ENCODE measurements around the gene PINLYP.

DNA sequence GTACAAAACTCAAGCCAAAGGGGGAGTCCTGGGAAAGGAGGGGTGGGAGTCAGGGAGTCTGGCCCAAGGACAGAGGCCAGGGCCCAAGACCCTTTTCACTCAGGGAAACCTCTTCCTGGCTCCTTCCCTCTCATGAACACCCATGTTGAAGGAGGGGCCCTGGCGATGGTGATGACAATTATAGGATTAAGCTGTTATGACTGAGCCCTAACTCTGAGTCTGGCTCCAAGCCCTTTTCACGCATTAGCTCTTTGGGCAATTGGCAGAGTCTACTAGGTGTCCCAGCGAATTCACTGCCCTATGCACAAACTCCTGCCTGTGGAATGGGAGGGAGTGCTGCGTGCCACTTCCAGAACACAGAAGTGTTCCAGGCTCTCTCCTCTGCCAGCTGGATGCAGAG is 21.9 kb upstream of the PINLYP start:
- TF ChIP-seq, protein P1, sequence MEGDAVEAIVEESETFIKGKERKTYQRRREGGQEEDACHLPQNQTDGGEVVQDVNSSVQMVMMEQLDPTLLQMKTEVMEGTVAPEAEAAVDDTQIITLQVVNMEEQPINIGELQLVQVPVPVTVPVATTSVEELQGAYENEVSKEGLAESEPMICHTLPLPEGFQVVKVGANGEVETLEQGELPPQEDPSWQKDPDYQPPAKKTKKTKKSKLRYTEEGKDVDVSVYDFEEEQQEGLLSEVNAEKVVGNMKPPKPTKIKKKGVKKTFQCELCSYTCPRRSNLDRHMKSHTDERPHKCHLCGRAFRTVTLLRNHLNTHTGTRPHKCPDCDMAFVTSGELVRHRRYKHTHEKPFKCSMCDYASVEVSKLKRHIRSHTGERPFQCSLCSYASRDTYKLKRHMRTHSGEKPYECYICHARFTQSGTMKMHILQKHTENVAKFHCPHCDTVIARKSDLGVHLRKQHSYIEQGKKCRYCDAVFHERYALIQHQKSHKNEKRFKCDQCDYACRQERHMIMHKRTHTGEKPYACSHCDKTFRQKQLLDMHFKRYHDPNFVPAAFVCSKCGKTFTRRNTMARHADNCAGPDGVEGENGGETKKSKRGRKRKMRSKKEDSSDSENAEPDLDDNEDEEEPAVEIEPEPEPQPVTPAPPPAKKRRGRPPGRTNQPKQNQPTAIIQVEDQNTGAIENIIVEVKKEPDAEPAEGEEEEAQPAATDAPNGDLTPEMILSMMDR (IDR thresholded peaks at IDR 0.05): no peak
- TF ChIP-seq POLR2AphosphoS5 (IDR thresholded peaks at IDR 0.05): no peak
- no peak for TF ChIP-seq EP300 (IDR thresholded peaks at IDR 0.05)
- TF ChIP-seq POLR2A (IDR thresholded peaks at IDR 0.05; ENCODE audit: low read depth): no peak

All from esophagus muscularis mucosa (tissue), 4 donors.